ENCODE data around the gene KL. TPM values are rescaled to one million over a fixed set of nuclear protein-coding genes. Genes with fewer than 3 reads are reported as not detected.

KL gene
- total and polyA plus RNA-seq, 2 donors (not counting 1 experiment from before 2014, with no cell fraction given): 0.07 TPM; not detected in 1

GRCh38 chr13:33011828-33012470 lies 4.3 kb upstream of the KL start:
- POLR2A ChIA-PET: no interaction called here
- CTCF ChIA-PET: no interaction called here
- peaks cover 62% of the 10 kb centered on the region for H3K27me3 Mint-ChIP-seq

More at GRCh38 chr13:33011828-33012470, 4.3 kb upstream of the KL start:
- H3K9me3 Mint-ChIP-seq (ENCODE audit: insufficient read depth): peaks cover 11% of the 10 kb centered on the region
- intact Hi-C loops (cut with micrococcal nuclease): no loop called here
- Histone ChIP-seq H3K9me3 (ENCODE audit: control extremely low read depth in 1 of 3, control insufficient read depth in 2 of 3, insufficient read depth in 1 of 3, low read length in 2 of 3) (peaks cover 0 to 11% (median 4%) of the 10 kb centered on the region in 3 donors), H3K27me3 (replicated peaks in 1 of 4; ENCODE audit: control extremely low read depth in 1 of 4, control insufficient read depth in 3 of 4, insufficient read depth in 4 of 4, low read length in 3 of 4) (peaks cover 0 to 31% (median 24%) of the 10 kb centered on the region in 4 experiments), H3K4me2 (replicated peaks; ENCODE audit: low read depth, low read length, poor library complexity, severe bottlenecking) (no peak overlapping the region), H3K27ac (ENCODE audit: low read length in 2 of 2) (no peak overlapping the region), H3K9ac (ENCODE audit: low read length) (no peak overlapping the region), H3K4me1 (ENCODE audit: control insufficient read depth in 2 of 2, insufficient read depth in 2 of 2, low read length in 2 of 2) (peaks cover 10 to 15% of the 10 kb centered on the region in 2 donors), H3K79me2 (ENCODE audit: control insufficient read depth, insufficient read depth, low read length) (no peaks in the 10 kb centered on the region), H4K20me1 (ENCODE audit: control insufficient read depth, insufficient read depth, low read length, poor library complexity, severe bottlenecking) (no peaks in the 10 kb centered on the region), H2AFZ (ENCODE audit: insufficient read depth, low read depth, low read length, poor library complexity, severe bottlenecking) (no peak overlapping the region), H3K36me3 (replicated peaks in 1 of 2; ENCODE audit: control extremely low read depth in 1 of 2, control insufficient read depth in 1 of 2, extremely low read depth in 1 of 2, insufficient read depth in 2 of 2, low read length in 1 of 2) (no peaks in the 10 kb centered on the region), H3K4me3 (ENCODE audit: control extremely low read depth in 1 of 5, extremely low read depth in 1 of 5, insufficient read depth in 1 of 5, low read depth in 2 of 5, low read length in 4 of 5) (no peak overlapping the region)
- ATAC-seq (ENCODE audit: low read depth) (no peak), DNase-seq (no peak)
- no peak overlapping the region for H3K4me3 Mint-ChIP-seq
- 100% methylated on average over 1 of the region's 5 CpGs for WGBS (ENCODE audit: insufficient coverage)
- TF ChIP-seq CTCF (IDR thresholded peaks at IDR 0.05) (no peak), EZH2 (IDR thresholded peaks at IDR 0.05; ENCODE audit: borderline replicate concordance, insufficient read depth, low read depth, low read length, poor library complexity, severe bottlenecking) (no peak)
- H3K4me1 Mint-ChIP-seq: peaks cover 5% of the 10 kb centered on the region
- H3K27ac Mint-ChIP-seq: no peak overlapping the region
